HepG2 (cell line): ENCODE data around the gene BMERB1. TPM values are rescaled to one million over a fixed set of nuclear protein-coding genes. Genes with fewer than 3 reads are reported as not detected.

Source experiments
- ARNTL ChIP-seq: sonication (generic); formaldehyde crosslinking; IDR thresholded peaks from 2 replicates; pipeline ENCODE4 v1.4.0; 2020; ENCODE audit warnings: mild to moderate bottlenecking, missing genetic modification reagents
- BHLHE40 ChIP-seq: IDR thresholded peaks from 2 replicates; pipeline ENCODE4 v1.6.1; 2011; ENCODE audit warnings: low read length, improper control_type of control experiment
- FOXA3 ChIP-seq: IDR thresholded peaks from 2 replicates; pipeline ENCODE4 v1.6.1; 2016; ENCODE audit warnings: missing genetic modification reagents, missing compliant biosample characterization
- GATAD1 ChIP-seq: IDR thresholded peaks from 2 replicates; pipeline ENCODE4 v1.6.1; 2016; ENCODE audit warnings: missing genetic modification reagents, missing compliant biosample characterization
- MIXL1 ChIP-seq: IDR thresholded peaks from 2 replicates; pipeline ENCODE4 v1.6.1; 2016
- NR2F1 ChIP-seq, 2 experiments: fragments of 450-650 bp in 1 of 2; formaldehyde crosslinking in 1 of 2; IDR thresholded peaks; 2 replicates each; pipeline versions ENCODE4 v1.5.0 to v1.6.1; 2016 to 2020; ENCODE audit warnings: mild to moderate bottlenecking in 1 of 2, missing compliant biosample characterization in 1 of 2, missing genetic modification reagents in 1 of 2, moderate library complexity in 1 of 2
- PATZ1 ChIP-seq: sonication (generic); formaldehyde crosslinking; IDR thresholded peaks from 2 replicates; pipeline ENCODE4 v1.4.0; 2020; ENCODE audit warnings: missing genetic modification reagents
- POGZ ChIP-seq: sonication (generic); formaldehyde crosslinking; IDR thresholded peaks from 2 replicates; pipeline ENCODE4 v1.4.0; 2020; ENCODE audit warnings: mild to moderate bottlenecking, missing genetic modification reagents
- SIX1 ChIP-seq: sonication (generic); formaldehyde crosslinking; IDR thresholded peaks from 2 replicates; pipeline ENCODE4 v1.4.0; 2020; ENCODE audit warnings: missing genetic modification reagents, borderline replicate concordance
- SIX4 ChIP-seq: sonication (generic); formaldehyde crosslinking; IDR thresholded peaks from 2 replicates; pipeline ENCODE4 v1.4.0; 2020; ENCODE audit warnings: missing genetic modification reagents
- SOX13 ChIP-seq, 3 experiments: fragments of 450-650 bp in 1 of 3; sonication (generic) in 1 of 3; formaldehyde crosslinking in 1 of 3; IDR thresholded peaks in 2 of 3; conservative IDR thresholded peaks in 1 of 3; 2 replicates each; pipeline versions ENCODE4 v1.5.0 to v1.6.1; 2016 to 2020; ENCODE audit warnings: antibody characterized with exemption in 1 of 3, mild to moderate bottlenecking in 1 of 3, missing compliant biosample characterization in 1 of 3, missing genetic modification reagents in 1 of 3, moderate library complexity in 1 of 3
- SRSF1 ChIP-seq: fragments of 200-400 bp; formaldehyde crosslinking; optimal IDR thresholded peaks from 2 replicates; pipeline ENCODE3; 2017; ENCODE audit warnings: mild to moderate bottlenecking, low read depth, low read length, moderate library complexity
- ZBED4 ChIP-seq: sonication (generic); formaldehyde crosslinking; IDR thresholded peaks from 2 replicates; pipeline ENCODE4 v1.4.0; 2020; ENCODE audit warnings: missing genetic modification reagents, borderline replicate concordance
- ZFP82 ChIP-seq: sonication (generic); formaldehyde crosslinking; IDR thresholded peaks from 2 replicates; pipeline ENCODE4 v1.5.1; 2020; ENCODE audit warnings: mild to moderate bottlenecking, missing genetic modification reagents, borderline replicate concordance
- ZNF263 ChIP-seq: sonication (generic); formaldehyde crosslinking; IDR thresholded peaks from 2 replicates; pipeline ENCODE4 v1.4.0; 2020; ENCODE audit warnings: missing genetic modification reagents
- ZNF282 ChIP-seq: fragments of 450-650 bp; IDR thresholded peaks from 2 replicates; pipeline ENCODE4 v1.6.1; 2018; ENCODE audit not compliant: partially characterized antibody
- ZNF331 ChIP-seq: sonication (generic); formaldehyde crosslinking; IDR thresholded peaks from 2 replicates; pipeline ENCODE4 v1.4.0; 2020; ENCODE audit warnings: missing genetic modification reagents
- ZNF543 ChIP-seq: sonication (generic); formaldehyde crosslinking; IDR thresholded peaks from 2 replicates; pipeline ENCODE4 v1.4.0; 2020; ENCODE audit warnings: mild to moderate bottlenecking, missing genetic modification reagents
- ZNF710 ChIP-seq: sonication (generic); formaldehyde crosslinking; IDR thresholded peaks from 2 replicates; pipeline ENCODE4 v1.5.0; 2020; ENCODE audit warnings: mild to moderate bottlenecking, missing genetic modification reagents, borderline replicate concordance
- ZSCAN21 ChIP-seq: sonication (generic); formaldehyde crosslinking; IDR thresholded peaks from 2 replicates; pipeline ENCODE4 v1.8.0; 2022; ENCODE audit warnings: mild to moderate bottlenecking, missing genetic modification reagents, moderate library complexity, borderline replicate concordance
- polyA plus RNA-seq, 8 experiments: library from polyadenylated mRNA; depleted of rRNA in 3 of 8; stranded (reverse) in 7 of 8; unstranded in 1 of 8; fragments of >200 nt; fragmentation: Illumina TruSeq in 4 of 8; extraction: Trizol in 4 of 8; gene quantifications; 2 replicates each; pipeline versions ENCODE4 v1.2.1 to v1.2.3, GENCODE V29; 2011 to 2016; ENCODE audit warnings: low read depth in 4 of 8, missing spikeins in 1 of 8, mixed read lengths in 1 of 8; ENCODE audit not compliant: insufficient read depth in 1 of 8
- total RNA-seq, 5 experiments: library from RNA; depleted of rRNA; stranded (reverse); fragments of >200 nt; fragmentation: Illumina TruSeq; extraction: Trizol; gene quantifications; 2 replicates each; pipeline ENCODE4 v1.2.3, GENCODE V29; 2016; ENCODE audit warnings: low read depth in 1 of 5

Gene BMERB1
- total and polyA plus RNA-seq, 2 of the 13 experiments (the other 11 are each of a cell fraction or from before 2014, with no cell fraction given), result 1.4 TPM

- peak; percentile 55; the same call in 1 of the 2 replicates for TF ChIP-seq SOX13 (IDR thresholded peaks at IDR 0.05)
- TF ChIP-seq SOX13 (CRISPR knock-in tag; conservative IDR thresholded peaks at IDR 0.05 in 1 of 2, IDR thresholded peaks at IDR 0.05 in 1 of 2), result peak in 1 of 2 experiments; percentile 86; a peak in 2 of 4 replicates
- peak; percentile 64; the same call in 1 of the 2 replicates for TF ChIP-seq ZSCAN21 (CRISPR knock-in tag)
- peak; percentile 82 for TF ChIP-seq PATZ1
- TF ChIP-seq SRSF1, result no peak
- TF ChIP-seq NR2F1 (CRISPR knock-in tag; IDR thresholded peaks at IDR 0.05), result 0 out of 4 replicates have a peak, but pooled peaks of 1 of the 2 experiments have one; percentile 30
- TF ChIP-seq ZNF263, result no peak; the same call in 1 of the 2 replicates
- TF ChIP-seq GATAD1 (CRISPR knock-in tag), result peak; percentile 51; the same call in 1 of the 2 replicates
- peak; percentile 97 for TF ChIP-seq FOXA3 (CRISPR knock-in tag)
- TF ChIP-seq ZBED4 (CRISPR knock-in tag), result 0 out of 2 replicates have a peak, but pooled peaks have one; percentile 33
- TF ChIP-seq ZNF282, result peak; percentile 63
- peak; percentile 100 for TF ChIP-seq SIX1 (CRISPR knock-in tag)
- no peak for TF ChIP-seq ZNF543
- TF ChIP-seq POGZ, result peak; percentile 90
- peak; percentile 95 for TF ChIP-seq SIX4 (CRISPR knock-in tag)
- peak; percentile 45; the same call in 1 of the 2 replicates for TF ChIP-seq ZNF331
- TF ChIP-seq ZNF710, result peak; percentile 99
- TF ChIP-seq MIXL1 (CRISPR knock-in tag), result peak; percentile 92
- TF ChIP-seq BHLHE40, result peak; percentile 27; the same call in 1 of the 2 replicates
- TF ChIP-seq ARNTL (CRISPR knock-in tag), result 0 out of 2 replicates have a peak, but pooled peaks have one; percentile 39
- TF ChIP-seq ZFP82 (CRISPR knock-in tag), result peak; percentile 86
Measured at GRCh38 chr16:15608398-15609285, 174.3 kb downstream of the BMERB1 start (continued).
